Hepatocyte (in vitro differentiated cells): ENCODE results near the gene ACTR8. TPM values are rescaled to one million over a fixed set of nuclear protein-coding genes. Genes with fewer than 3 reads are reported as not detected.

Experiments
- DNase-seq: peaks from one replicate; pipeline ENCODE4 v3.0.0-alpha.2; 2016; ENCODE audit warnings: low spot score
- H2AFZ ChIP-seq: fragments of 200-600 bp; sonication (generic); 2 replicates; pipeline ENCODE4 v1.6.0; 2016; ENCODE audit warnings: antibody characterized with exemption, mild to moderate bottlenecking
- H3K27ac ChIP-seq: fragments of 200-600 bp; sonication (generic); 2 replicates; pipeline ENCODE4 v1.5.1; 2016; ENCODE audit warnings: mild to moderate bottlenecking
- H3K27me3 ChIP-seq: fragments of 200-600 bp; sonication (generic); 2 replicates; pipeline ENCODE4 v1.6.1; 2016
- H3K36me3 ChIP-seq: fragments of 200-600 bp; sonication (generic); replicated peaks from 2 replicates; pipeline ENCODE4 v1.5.1; 2016; ENCODE audit warnings: low read depth; ENCODE audit not compliant: insufficient read depth
- H3K4me1 ChIP-seq: fragments of 200-600 bp; sonication (generic); 2 replicates; pipeline ENCODE4 v1.5.1; 2016; ENCODE audit warnings: mild to moderate bottlenecking, moderate library complexity; ENCODE audit not compliant: insufficient read depth
- H3K4me2 ChIP-seq: fragments of 200-600 bp; sonication (generic); 2 replicates; pipeline ENCODE4 v1.6.0; 2016
- H3K4me3 ChIP-seq: fragments of 200-600 bp; sonication (generic); 2 replicates; pipeline ENCODE4 v1.5.1; 2016; ENCODE audit warnings: mild to moderate bottlenecking
- H3K79me2 ChIP-seq: fragments of 200-600 bp; sonication (generic); 2 replicates; pipeline ENCODE4 v1.6.0; 2017; ENCODE audit warnings: mild to moderate bottlenecking
- H3K9me2 ChIP-seq: fragments of 200-600 bp; sonication (generic); replicated peaks from 2 replicates; pipeline ENCODE4 v1.6.0; 2017; ENCODE audit warnings: mild to moderate bottlenecking; ENCODE audit not compliant: insufficient read depth
- H3K9me3 ChIP-seq: fragments of 200-600 bp; sonication (generic); 2 replicates; pipeline ENCODE4 v1.5.1; 2016; ENCODE audit warnings: low read depth, mild to moderate bottlenecking
- H4K20me1 ChIP-seq: fragments of 200-600 bp; sonication (generic); 2 replicates; pipeline ENCODE4 v1.6.0; 2016; ENCODE audit warnings: mild to moderate bottlenecking; ENCODE audit not compliant: insufficient read depth, poor library complexity, severe bottlenecking
- CTCF ChIP-seq: fragments of 200-600 bp; sonication (generic); IDR thresholded peaks from 2 replicates; pipeline ENCODE4 v1.5.1; 2016; ENCODE audit warnings: antibody characterized with exemption, mild to moderate bottlenecking; ENCODE audit not compliant: poor library complexity
- EZH2 ChIP-seq: fragments of 200-600 bp; sonication (generic); IDR thresholded peaks from 2 replicates; pipeline ENCODE4 v1.6.1; 2016; ENCODE audit warnings: antibody characterized with exemption, mild to moderate bottlenecking, borderline replicate concordance
- EZH2phosphoT487 ChIP-seq: fragments of 200-600 bp; sonication (generic); IDR thresholded peaks from one replicate; pipeline ENCODE4 v1.6.1; 2018; ENCODE audit warnings: antibody characterized with exemption, mild to moderate bottlenecking, low read depth, moderate library complexity; ENCODE audit not compliant: unreplicated experiment, severe bottlenecking
- WGBS: methylation state at CpG from one replicate; pipeline ENCODE4 v1.1.6; 2016; ENCODE audit warnings: low lambda C conversion rate; ENCODE audit errors: missing lambda C conversion rate; 5-methylcytosine and 5-hydroxymethylcytosine counted together
- polyA plus RNA-seq: library from polyadenylated mRNA; unstranded; fragments of >200 nt; fragmentation: Nextera tagmentation; extraction: Ambion mirVana; gene quantifications from 2 replicates; pipeline ENCODE4 v1.2.1, GENCODE V29; 2016
- total RNA-seq: library from RNA; depleted of rRNA; stranded (reverse); fragments of >200 nt; gene quantifications from 2 replicates; pipeline ENCODE4 v1.2.3, GENCODE V29; 2014

Gene ACTR8
- total and polyA plus RNA-seq, 2 experiments from 2014 or later, result 19.6 to 29.1 TPM

- no peaks in the 10 kb centered on the region for H3K36me3 ChIP-seq
- H4K20me1 ChIP-seq, result no peaks in the 10 kb centered on the region
- no peaks in the 10 kb centered on the region for H3K9me2 ChIP-seq
- no peak overlapping the region for H3K4me2 ChIP-seq
- TF ChIP-seq EZH2phosphoT487 (no peak), CTCF (no peak), EZH2 (no peak)
- H3K27me3 ChIP-seq, result no peaks in the 10 kb centered on the region
- 89% methylated on average over 9 of the region's 9 CpGs for whole genome bisulfite sequencing
- no peak overlapping the region for H3K4me3 ChIP-seq
- H3K79me2 ChIP-seq, result peaks cover 61% of the 10 kb centered on the region
- no peak overlapping the region for H2AFZ ChIP-seq
- no peaks in the 10 kb centered on the region for H3K4me1 ChIP-seq
- H3K27ac ChIP-seq, result no peak overlapping the region
- no peak for DNase-seq
- H3K9me3 ChIP-seq, result no peaks in the 10 kb centered on the region
Measured at GRCh38 chr3:53833053-53833645, 48.8 kb downstream of the ACTR8 start.

- WGBS, result 95% methylated on average over 6 of the region's 6 CpGs
- DNase-seq, result no peak
- Histone ChIP-seq H3K27ac (no peak overlapping the region), H3K4me3 (no peak overlapping the region), H4K20me1 (no peaks in the 10 kb centered on the region), H3K36me3 (no peaks in the 10 kb centered on the region), H3K9me2 (no peaks in the 10 kb centered on the region), H3K9me3 (no peaks in the 10 kb centered on the region), H2AFZ (no peak overlapping the region), H3K4me1 (no peaks in the 10 kb centered on the region), H3K79me2 (peaks cover 62% of the 10 kb centered on the region), H3K4me2 (no peak overlapping the region), H3K27me3 (no peaks in the 10 kb centered on the region)
- TF ChIP-seq CTCF (no peak), EZH2phosphoT487 (no peak), EZH2 (no peak)
Measured at GRCh38 chr3:53830944-53831343, 51.0 kb downstream of the ACTR8 start.

- H3K4me1 ChIP-seq, result no peaks in the 10 kb centered on the region
- no peaks in the 10 kb centered on the region for H3K9me3 ChIP-seq
- H3K36me3 ChIP-seq, result no peaks in the 10 kb centered on the region
- no peaks in the 10 kb centered on the region for H3K27me3 ChIP-seq
- H3K4me3 ChIP-seq, result no peak overlapping the region
- no peak for DNase-seq
- no peak overlapping the region for H3K4me2 ChIP-seq
- H3K79me2 ChIP-seq, result peaks cover 58% of the 10 kb centered on the region
- H3K27ac ChIP-seq, result no peak overlapping the region
- no peak overlapping the region for H2AFZ ChIP-seq
- WGBS, result 82% methylated on average over 2 of the region's 2 CpGs
- H3K9me2 ChIP-seq, result no peaks in the 10 kb centered on the region
- no peaks in the 10 kb centered on the region for H4K20me1 ChIP-seq
- TF ChIP-seq EZH2 (no peak), CTCF (no peak), EZH2phosphoT487 (no peak)
Measured at GRCh38 chr3:53829605-53830004, 52.3 kb downstream of the ACTR8 start.

GRCh38 chr3:53828581-53828980 lies 53.4 kb downstream of the ACTR8 start:
- H3K4me1 ChIP-seq, result no peaks in the 10 kb centered on the region
- H4K20me1 ChIP-seq, result no peaks in the 10 kb centered on the region
- no peak overlapping the region for H2AFZ ChIP-seq
- H3K79me2 ChIP-seq, result peaks cover 52% of the 10 kb centered on the region
- no peaks in the 10 kb centered on the region for H3K36me3 ChIP-seq
- no peak overlapping the region for H3K4me2 ChIP-seq
- TF ChIP-seq EZH2 (no peak), CTCF (no peak), EZH2phosphoT487 (no peak)
- no peak overlapping the region for H3K4me3 ChIP-seq
- H3K27ac ChIP-seq, result no peak overlapping the region
- WGBS, result 96% methylated on average over 1 of the region's 1 CpG
- no peak for DNase-seq
- no peaks in the 10 kb centered on the region for H3K9me3 ChIP-seq
- no peaks in the 10 kb centered on the region for H3K9me2 ChIP-seq
- H3K27me3 ChIP-seq, result no peaks in the 10 kb centered on the region
